HG02642 (cell line): ENCODE results near the gene BCR.
"Not testable (repeated sequence)": the region's sequence is repeated elsewhere in the genome, so short reads cannot be mapped to it uniquely, and the experiment has no call there.

Experiments used
- ATAC-seq: cut with Tn5 transposase; IDR thresholded peaks from one replicate; pipeline ENCODE4 v1.9.1; 2021; ENCODE audit warnings: mild to moderate bottlenecking; ENCODE audit not compliant: unreplicated experiment, poor library complexity

Gene BCR

GRCh38 chr22:23180301-23180892 is at the start of gene BCR:
Gene BCR, plus strand, starts transcription at chr22:23180509. Its CDS starts 452 bp downstream, at chr22:23180961.
- peak; percentile 64 for ATAC-seq

- no peak for ATAC-seq
Observed at GRCh38 chr22:23130697-23131096, 49.6 kb upstream of the BCR start.

GRCh38 chr22:23131931-23132330 is 48.4 kb upstream of the BCR start:
- ATAC-seq = no peak

- no peak for ATAC-seq
Observed at GRCh38 chr22:23132376-23133091, 47.8 kb upstream of the BCR start.

DNA sequence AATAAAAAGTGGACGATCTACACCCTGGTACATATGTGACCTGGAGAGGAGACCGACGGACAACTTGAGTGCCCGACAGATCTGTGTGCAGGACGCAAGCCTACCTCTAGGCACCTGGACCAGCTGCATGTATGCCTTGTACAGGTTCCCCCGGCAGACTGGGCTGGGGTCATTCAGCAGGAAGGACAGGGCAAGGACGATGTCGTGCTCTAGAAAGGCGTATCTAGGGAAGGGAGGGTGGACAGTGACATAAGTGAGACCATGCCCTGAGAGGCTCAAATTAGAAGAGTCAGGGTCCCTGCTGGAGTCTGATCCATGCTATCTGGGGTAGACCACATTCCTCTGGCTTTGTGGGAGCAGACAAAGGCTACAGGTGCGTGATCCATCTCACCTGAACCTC is 46.4 kb upstream of the BCR start:
- ATAC-seq = no peak

- ATAC-seq = not testable (repeated sequence)
Observed at GRCh38 chr22:23136991-23137390, 43.3 kb upstream of the BCR start.

GRCh38 chr22:23137468-23137867 is 42.8 kb upstream of the BCR start:
- ATAC-seq = no peak

GRCh38 chr22:23137905-23138561 is 42.3 kb upstream of the BCR start:
- peak; percentile 39 for ATAC-seq

GRCh38 chr22:23138584-23139435 is 41.5 kb upstream of the BCR start:
- no peak for ATAC-seq

GRCh38 chr22:23140385-23140784 is 39.9 kb upstream of the BCR start:
- ATAC-seq = no peak

DNA sequence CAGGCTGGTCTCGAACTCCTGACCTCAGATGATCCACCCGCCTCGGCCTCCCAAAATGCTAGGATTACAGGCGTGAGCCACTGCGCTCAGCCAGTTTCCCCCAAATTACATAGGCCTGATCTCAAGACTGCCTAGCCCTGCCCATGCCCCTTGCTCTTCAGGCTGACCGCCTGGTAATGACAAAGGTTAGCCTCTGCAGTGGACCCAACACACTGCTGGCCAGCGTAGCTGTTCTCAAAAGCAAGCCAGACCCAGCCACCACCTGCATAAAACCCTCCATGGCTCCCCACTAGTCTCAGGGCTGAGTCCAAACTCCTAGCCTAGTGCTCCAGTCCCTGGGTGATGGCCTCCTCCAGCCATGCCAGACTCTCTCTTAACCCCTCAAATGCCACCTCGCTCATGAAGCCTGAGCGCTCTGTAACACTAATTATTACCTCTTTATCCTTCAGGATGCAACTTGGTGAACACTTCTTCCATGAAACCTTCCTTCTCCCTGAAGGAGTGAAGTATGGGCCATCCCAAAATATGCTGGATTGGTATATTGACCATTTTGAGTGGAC is 37.7 kb upstream of the BCR start:
- no peak for ATAC-seq

- ATAC-seq = no peak
Observed at GRCh38 chr22:23143119-23143518, 37.2 kb upstream of the BCR start.

- no peak for ATAC-seq
Observed at GRCh38 chr22:23144432-23144831, 35.9 kb upstream of the BCR start.

- peak; percentile 55 for ATAC-seq
Observed at GRCh38 chr22:23144932-23145877, 35.1 kb upstream of the BCR start, which contains the start of gene RAB36. Gene RAB36, plus strand, starts transcription at chr22:23145477. Its CDS starts 1,140 bp downstream, at chr22:23146617.

GRCh38 chr22:23145878-23146470 is 34.3 kb upstream of the BCR start:
- ATAC-seq = no peak

DNA sequence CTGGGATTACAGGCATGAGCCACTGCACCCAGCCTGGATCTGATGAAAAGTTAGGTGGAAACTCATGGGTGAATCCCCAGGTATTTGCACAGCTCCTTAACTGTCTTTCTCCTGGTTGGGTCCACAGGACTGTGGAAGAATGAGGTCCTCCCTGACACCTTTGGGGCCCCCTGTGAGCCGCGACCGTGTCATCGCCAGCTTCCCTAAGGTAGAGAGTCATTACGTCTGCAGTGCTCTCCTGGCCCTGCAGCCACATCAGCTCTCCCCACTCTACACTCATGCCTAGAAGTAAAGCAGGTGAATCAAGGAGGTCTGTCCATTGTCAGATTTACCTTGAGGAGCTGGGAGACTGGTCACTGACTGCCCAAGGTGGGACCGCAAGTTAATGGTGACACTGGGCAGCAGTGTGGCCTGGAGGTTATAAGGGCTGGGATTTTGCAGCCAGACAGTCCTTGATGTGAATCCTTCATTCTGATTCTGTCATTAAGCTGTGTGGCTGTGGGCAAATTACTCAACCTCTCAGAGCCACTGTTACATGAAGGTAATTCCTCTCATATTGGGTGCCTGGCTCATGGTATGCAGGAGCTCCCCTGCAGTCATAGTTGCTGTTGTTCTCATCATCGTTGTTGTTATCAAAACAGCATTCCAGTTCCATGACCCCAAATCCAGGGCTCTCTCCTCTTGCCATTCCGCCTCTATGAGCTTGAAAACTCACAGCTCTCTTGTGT is 33.7 kb upstream of the BCR start:
- ATAC-seq = no peak

DNA sequence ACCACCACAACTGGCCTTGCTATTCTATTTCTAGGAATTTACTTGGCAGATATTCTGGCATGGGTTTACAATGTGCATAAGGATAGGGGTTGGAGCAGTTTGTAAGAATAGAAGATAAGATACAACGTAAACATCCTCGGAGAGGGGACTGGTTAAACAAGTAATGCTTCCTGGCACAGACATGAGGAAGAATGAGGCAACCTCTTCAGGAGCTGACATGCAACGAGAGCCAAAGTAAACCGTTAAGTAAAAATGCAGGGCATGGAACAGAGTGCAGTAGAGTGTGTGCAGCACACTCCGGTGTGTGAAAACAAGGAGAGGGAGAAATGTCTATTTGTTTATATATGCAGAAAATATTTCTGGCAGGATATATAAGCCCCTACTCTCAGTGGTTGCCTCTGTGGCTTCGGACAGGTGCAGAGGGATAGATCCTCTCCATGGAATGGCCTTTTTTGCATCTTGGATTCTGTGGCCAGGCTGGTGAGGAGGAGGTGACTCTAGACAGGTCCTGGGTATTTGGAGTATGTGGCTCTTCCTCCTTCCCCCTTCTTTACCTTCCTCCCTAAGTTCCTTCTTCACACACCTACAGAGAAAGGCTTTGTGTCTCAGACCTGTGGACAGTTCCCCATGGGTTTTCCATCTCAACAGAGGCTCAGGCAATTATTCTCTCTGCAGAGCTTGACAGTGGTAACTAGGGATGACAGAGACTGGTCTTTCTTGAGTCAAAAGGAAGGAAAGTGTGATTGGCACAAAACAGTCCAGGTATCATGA is 32.5 kb upstream of the BCR start:
- no peak for ATAC-seq
